NCI-H128 (cell line): Measurements from ENCODE around the gene U2SURP.
"Not testable (repeated sequence)": the region's sequence is repeated elsewhere in the genome, so short reads cannot be mapped to it uniquely, and the experiment has no call there.

Experiments used
- DNase-seq: peaks from one replicate; lab custom pipeline; 2025; ENCODE audit not compliant: unreplicated experiment; lab: John Stamatoyannopoulos, UW

Gene U2SURP

GRCh38 chr3:142976621-142977398, 24.6 kb upstream of the U2SURP start:
- no peak for DNase-seq

DNA sequence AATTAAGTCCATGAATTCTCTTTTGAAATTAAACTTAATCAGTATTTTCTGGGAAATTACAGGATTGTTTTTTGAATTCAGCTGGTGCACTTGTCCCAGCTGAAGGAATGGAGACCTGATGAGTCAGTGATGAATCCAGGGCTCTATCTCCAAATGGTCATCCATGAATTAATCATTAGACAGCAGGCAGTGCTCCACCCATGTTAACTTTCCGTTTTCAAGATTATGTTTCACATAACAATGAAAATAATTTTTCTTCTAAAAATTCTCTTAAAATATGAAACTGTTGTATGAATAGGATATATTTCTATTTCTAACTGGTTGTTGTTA, 24.0 kb upstream of the U2SURP start:
- DNase-seq, result no peak

DNA sequence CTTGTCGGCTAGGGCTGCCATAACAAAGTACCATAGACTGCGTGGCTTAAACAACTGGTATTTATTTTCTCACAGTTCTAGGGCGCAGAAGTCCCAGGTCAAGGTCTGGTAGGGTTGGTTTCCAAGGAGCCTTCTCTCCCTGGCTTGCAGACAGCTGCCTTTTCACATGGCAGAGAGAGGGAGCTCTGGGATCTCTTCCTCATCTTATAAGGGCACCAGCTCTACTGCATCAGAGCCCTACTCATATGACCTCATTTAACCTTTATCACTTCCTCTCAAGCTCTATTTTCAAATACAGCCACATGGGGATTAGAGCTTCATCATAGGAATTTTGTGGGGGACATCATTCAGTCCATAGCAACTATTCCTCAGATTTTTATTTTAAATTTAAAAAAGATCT, 20.3 kb upstream of the U2SURP start:
- DNase-seq, result no peak

GRCh38 chr3:142982038-142982773, 19.2 kb upstream of the U2SURP start:
- no peak for DNase-seq

- no peak for DNase-seq
Observed at GRCh38 chr3:142983318-142983717, 18.1 kb upstream of the U2SURP start.

- no peak for DNase-seq
Observed at GRCh38 chr3:142984255-142984654, 17.1 kb upstream of the U2SURP start.

GRCh38 chr3:142987080-142987700, 14.2 kb upstream of the U2SURP start:
- DNase-seq, result no peak

DNA sequence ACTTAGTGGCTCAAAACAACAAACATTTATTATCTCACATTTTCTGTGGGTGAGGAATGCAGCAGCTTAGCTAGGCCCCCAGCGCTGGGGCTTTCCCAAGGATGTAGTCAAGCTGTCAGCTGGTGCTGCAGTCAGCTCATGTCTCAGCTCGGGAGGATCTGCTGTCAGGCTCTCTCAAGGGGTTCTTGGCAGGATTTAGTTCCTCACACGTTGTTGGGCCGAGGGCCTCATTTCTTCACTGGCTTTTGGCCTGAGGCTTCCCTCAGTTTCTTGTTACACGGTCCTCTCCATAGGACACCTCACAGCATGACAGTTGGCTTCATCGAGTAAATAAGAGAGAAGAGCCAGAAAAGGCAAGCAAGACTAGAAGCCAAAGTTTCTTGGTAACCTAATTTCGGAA, 13.7 kb upstream of the U2SURP start:
- no peak for DNase-seq

GRCh38 chr3:142988221-142988620, 13.1 kb upstream of the U2SURP start:
- not testable (repeated sequence) for DNase-seq

GRCh38 chr3:142988826-142989225, 12.5 kb upstream of the U2SURP start:
- not testable (repeated sequence) for DNase-seq

DNA sequence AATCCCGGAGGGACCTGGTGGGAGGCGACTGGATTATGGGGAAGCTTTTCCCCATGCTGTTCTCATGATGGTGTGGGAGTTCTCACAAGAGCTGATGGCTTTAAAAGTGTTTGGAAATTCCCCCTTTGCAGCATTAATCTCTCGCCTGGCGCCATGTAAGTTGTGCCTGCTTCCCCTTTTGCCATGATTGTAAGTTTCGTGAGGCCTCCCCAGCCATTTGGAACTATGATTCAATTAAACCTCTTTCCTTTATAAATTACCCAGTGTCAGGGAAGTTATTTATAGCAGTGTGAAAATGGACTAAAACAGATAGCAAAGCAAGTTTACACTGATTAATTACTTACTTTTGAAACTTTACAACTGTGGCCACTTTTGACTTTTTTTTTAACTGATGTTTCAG, 10.6 kb upstream of the U2SURP start:
- no peak for DNase-seq

DNA sequence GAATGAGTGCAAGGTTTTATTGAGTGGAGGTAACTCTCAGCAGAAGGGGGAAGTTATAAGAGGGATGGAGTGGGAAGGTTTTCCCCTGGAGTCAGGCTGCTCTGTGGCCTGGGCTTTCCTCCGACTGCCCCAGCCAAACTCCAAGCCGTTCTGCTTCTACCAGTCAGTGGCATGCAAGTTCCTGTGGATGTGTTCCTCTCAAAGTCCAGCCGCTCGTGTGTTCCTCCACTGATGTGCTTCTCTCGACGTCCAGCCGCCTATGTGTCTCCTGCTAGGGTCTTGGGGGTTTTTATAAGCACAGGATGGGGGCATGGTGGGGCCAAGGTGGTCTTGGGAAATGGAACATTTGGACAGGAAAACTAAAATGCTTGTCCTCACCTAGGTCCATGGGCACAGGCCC, 9.0 kb upstream of the U2SURP start:
- no peak for DNase-seq

DNA sequence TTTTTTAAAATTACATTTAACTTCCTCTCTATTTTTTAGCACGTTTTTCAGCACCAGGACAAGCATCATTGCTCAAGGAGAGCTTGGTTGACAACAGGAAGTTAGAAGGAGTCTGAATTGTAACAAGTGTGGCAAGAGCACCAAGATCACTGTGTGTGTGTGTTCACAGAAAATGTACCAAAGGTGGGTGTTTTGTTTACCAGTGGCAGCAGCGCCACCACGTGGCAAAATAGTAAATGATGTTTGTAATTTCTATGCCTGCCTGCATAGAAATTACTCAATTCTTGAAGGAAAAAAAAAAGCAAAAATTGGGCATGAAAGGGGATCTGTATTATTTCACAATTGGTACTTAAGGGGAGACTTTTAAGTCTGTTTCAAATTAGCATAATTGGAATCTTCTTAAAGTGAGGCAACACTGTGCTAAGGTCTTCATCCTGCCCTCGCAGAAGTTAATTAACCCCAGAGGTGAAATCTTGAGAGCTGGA, 7.4 kb upstream of the U2SURP start:
- DNase-seq, result peak; percentile 17

DNA sequence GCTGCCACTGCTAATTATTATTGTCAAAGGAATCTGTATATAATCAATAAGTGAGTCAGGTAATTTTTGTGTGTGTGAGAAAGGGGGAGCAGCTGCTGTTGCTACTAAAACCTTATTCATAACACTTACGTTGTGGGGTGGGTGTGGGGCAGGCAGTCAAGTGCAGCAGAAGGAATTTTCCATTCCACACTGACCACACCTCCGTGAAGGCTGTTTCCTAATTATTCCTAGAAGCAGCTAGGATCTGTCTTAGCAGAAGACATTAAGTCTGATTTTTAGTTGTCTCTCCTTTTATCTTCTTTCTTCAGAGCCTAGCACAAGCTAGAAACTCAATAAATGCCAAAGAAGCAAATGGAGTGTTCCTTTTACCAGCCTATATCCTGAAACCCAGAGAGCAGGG, 4.0 kb upstream of the U2SURP start:
- no peak for DNase-seq

DNA sequence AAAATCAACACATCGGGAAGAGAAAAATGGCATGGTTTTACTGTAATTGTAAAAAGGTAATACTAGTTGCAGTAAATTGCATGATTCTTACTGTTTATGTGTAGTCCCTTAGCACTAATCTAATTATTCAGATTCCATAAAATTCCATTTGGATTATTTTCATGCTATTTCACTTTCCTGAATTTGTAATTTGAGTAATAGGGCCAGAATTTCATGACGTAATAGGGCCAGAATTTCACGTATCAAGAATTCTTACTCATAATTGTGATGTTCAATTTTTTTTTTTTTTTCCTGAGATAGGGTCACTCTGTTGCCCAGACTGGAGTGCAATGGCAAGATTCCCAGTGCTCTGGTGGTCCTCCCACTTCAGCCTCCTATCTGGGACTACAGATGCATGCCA, 2.9 kb upstream of the U2SURP start:
- DNase-seq, result no peak

GRCh38 chr3:142999881-143000280, 1.5 kb upstream of the U2SURP start:
- no peak for DNase-seq

DNA sequence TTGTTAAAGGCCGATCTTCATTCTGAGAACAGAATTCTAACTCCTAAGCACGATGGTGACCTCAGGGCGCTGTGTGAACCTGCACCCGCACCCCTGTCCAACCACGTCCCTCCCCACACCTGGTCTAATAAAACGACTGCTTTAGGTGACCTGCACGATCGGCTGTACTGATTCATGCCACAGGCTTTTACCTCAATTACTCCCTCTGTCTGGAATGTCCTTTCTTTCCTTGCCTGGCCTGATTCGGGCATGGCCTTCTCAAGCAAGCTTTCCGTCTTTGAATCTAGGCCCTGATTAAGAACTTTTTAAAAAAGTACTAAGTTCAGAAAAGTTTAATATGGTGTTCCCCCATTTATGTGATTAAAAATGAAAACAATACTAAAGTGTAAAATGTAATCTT, 842 bp upstream of the U2SURP start:
- DNase-seq, result no peak

DNA sequence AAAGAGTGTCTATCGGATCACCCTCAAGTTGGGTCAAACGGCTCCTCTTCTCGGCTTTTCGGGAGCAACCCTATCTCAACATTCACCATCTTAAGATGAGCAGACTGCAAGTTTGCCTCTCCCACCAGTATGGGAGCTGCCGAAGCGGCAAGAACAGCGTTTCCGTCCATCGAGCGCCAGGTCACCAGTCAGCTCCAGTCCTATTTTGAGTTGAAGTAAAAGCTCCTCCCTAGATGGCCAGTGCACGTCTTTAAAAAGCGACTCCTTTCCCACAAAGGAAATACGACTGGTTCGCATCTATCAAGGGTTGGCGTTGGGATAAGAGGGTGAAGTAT, 369 bp upstream of the U2SURP start:
- DNase-seq, result no peak

DNA sequence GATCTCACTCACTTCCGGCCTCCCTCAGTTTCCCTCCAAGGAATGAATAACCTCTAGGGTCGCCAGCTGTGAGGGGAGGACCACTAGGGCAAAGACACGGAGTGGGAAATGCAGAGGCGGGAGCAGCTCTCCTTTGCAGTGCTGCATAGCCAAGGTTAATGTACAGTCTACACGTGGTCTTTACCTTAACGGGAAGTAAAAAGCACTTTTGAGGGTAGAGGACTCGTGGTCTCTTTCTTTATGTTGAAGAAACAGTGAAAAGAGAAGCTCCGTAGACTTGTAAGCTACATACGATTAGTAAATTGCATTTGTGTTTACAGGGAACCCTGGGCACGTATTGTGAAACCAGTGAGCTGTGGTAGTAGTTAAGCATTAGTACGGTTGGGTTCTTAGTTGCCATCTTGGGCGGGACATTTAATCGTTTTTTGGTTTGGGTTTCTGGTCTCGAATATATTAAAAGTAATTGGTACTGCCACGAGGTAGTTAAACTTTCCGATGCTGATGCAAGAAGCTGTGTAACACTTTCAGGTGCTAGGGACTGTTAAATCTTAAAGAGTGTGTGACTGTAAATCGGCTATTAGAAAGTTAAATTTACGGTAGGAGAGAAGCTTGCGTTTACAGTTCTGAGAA, 828 bp downstream of the U2SURP start:
- no peak for DNase-seq

DNA sequence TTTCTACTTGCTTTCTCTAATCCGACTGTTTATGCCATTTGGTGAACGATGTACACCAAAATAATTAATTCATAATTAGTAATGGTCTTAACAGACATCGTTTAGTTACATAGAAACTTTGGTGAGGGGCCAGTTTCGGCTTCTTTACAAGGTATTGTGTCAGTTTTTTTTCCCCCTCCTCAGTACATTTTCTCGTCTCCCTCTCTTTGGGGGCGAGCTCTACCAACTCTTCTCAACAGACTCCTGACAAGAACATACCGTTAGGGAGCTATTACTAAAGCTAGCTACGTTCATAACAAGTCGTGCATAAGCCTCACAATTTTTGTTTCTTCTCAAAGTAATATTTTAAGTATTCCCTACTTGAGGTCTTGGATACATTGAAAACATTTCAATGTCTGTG, 1.4 kb downstream of the U2SURP start:
- DNase-seq, result no peak

- no peak for DNase-seq
Observed at GRCh38 chr3:143004823-143005222, 3.5 kb downstream of the U2SURP start.

- no peak for DNase-seq
Observed at GRCh38 chr3:143010024-143010423, 8.7 kb downstream of the U2SURP start.
